Fibroblast of skin of scalp (primary cell): ENCODE measurements around the gene SMIM3.
A peak's percentile ranks its signal among the peaks of the same experiment; 100 is the strongest.
"Not testable (repeated sequence)": the region's sequence is repeated elsewhere in the genome, so short reads cannot be mapped to it uniquely, and the experiment has no call there.

Source experiments
- DNase-seq: peaks from one replicate; pipeline ENCODE4 v3.0.0-alpha.2; 2013

Gene SMIM3

GRCh38 chr5:150794927-150795326, 16.4 kb downstream of the SMIM3 start:
- no peak for DNase-seq

GRCh38 chr5:150797384-150797783, 18.8 kb downstream of the SMIM3 start:
- no peak for DNase-seq

- peak; percentile 74 for DNase-seq
Observed at GRCh38 chr5:150801117-150801927, 22.8 kb downstream of the SMIM3 start.

- DNase-seq = no peak
Observed at GRCh38 chr5:150804388-150804787, 25.8 kb downstream of the SMIM3 start.

GRCh38 chr5:150809363-150809762, 30.8 kb downstream of the SMIM3 start:
- no peak for DNase-seq

GRCh38 chr5:150815010-150815409, 36.5 kb downstream of the SMIM3 start:
- no peak for DNase-seq

GRCh38 chr5:150816946-150817345, 38.4 kb downstream of the SMIM3 start:
- DNase-seq = no peak

- DNase-seq = no peak
Observed at GRCh38 chr5:150829744-150830143, 51.2 kb downstream of the SMIM3 start.

- not testable (repeated sequence) for DNase-seq
Observed at GRCh38 chr5:150831821-150832220, 53.3 kb downstream of the SMIM3 start.

GRCh38 chr5:150836064-150836463, 57.5 kb downstream of the SMIM3 start:
- no peak for DNase-seq

GRCh38 chr5:150836703-150837102, 58.1 kb downstream of the SMIM3 start:
- DNase-seq = no peak

GRCh38 chr5:150845185-150845859, 66.8 kb downstream of the SMIM3 start:
- DNase-seq = not testable (repeated sequence)

- not testable (repeated sequence) for DNase-seq
Observed at GRCh38 chr5:150846308-150846653, 67.7 kb downstream of the SMIM3 start, which contains the start of gene IRGM. IRGM (plus strand) TSS chr5:150846521; CDS start chr5:150848124, 1,603 bp downstream.
